DMS 273 treated with DMSO at 0.1 percent for 48 hours (cell line): ENCODE data around the gene ZNF358.

Source experiments
- DNase-seq: peaks from one replicate; lab custom pipeline; 2025; lab: John Stamatoyannopoulos, UW

ZNF358 gene

DNA sequence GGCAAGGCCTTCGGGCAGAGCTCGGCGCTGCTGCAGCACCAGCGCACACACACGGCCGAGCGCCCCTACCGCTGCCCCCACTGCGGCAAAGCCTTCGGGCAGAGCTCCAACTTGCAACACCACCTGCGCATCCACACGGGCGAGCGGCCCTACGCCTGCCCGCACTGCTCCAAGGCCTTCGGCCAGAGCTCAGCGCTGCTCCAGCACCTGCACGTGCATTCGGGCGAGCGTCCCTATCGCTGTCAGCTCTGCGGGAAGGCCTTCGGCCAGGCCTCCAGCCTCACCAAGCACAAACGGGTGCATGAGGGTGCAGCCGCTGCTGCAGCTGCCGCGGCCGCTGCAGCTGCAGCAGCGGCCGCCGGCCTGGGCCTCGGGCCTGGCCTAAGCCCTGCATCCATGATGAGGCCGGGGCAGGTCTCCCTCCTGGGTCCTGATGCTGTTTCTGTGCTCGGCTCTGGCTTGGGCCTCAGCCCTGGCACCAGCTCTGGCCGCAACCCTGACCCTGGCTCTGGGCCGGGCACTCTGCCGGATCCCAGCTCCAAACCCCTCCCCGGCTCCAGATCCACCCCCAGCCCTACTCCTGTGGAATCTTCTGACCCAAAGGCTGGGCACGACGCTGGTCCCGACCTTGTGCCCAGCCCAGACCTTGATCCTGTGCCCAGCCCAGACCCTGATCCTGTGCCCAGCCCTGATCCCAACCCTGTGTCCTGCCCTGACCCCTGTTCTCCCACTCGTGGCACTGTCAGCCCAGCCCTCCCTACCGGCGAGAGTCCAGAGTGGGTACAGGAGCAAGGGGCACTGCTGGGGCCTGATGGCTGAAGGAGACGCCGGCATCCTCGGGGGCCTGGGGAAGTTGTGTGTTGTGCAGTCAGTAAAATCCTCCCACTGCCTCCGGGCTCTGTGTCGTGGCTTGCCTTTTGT lies 4.5 kb downstream of the ZNF358 start:
- no peak for DNase-seq

GRCh38 chr19:7521551-7522071 lies 5.7 kb downstream of the ZNF358 start:
- DNase-seq, result no peak

DNA sequence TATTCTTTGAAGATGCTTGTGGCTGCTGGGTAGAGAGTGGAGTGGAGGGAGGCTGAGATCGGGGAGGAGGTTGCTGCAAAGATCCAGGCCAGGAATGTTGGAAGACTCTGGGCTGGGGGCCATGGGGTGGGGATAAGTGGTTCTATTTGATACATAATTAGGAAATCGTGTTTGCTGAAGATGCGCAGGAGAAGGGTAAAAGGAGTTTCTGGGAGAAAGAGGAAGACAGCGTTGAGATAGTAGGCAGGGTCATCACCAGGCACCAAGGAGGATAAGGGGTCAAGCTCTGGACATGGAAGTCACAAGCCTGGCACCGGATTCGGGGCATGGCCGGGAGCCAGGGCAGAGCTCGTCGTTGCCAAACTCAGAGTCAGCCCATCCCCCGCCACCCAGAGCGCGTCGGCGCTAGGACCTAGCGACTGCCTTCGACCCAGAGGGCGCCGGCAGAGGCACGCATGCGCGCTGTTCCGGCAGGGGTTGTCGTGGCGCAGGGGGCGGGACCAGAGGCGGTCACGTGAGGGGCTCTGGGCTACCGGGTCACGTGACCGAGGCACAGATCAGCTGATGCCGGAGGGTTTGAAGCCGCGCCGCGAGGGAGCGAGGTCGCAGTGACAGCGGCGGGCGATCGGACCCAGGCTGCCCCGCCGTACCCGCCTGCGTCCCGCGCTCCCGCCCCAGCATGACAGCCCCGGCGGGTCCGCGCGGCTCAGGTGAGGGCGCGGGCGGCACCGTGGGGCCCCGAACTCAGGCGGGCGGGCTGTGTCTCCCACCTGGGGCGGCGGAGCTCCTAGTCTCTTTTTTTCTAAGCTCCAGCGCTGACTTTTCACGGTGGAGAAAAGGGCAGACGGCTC lies 6.4 kb downstream of the ZNF358 start, which contains the start of gene MCOLN1:
Gene MCOLN1 (plus strand): TSS at position 553 of the 851 bp plus-strand sequence. CDS start 127 bp downstream, at position 680.
- DNase-seq, result peak; percentile 86

DNA sequence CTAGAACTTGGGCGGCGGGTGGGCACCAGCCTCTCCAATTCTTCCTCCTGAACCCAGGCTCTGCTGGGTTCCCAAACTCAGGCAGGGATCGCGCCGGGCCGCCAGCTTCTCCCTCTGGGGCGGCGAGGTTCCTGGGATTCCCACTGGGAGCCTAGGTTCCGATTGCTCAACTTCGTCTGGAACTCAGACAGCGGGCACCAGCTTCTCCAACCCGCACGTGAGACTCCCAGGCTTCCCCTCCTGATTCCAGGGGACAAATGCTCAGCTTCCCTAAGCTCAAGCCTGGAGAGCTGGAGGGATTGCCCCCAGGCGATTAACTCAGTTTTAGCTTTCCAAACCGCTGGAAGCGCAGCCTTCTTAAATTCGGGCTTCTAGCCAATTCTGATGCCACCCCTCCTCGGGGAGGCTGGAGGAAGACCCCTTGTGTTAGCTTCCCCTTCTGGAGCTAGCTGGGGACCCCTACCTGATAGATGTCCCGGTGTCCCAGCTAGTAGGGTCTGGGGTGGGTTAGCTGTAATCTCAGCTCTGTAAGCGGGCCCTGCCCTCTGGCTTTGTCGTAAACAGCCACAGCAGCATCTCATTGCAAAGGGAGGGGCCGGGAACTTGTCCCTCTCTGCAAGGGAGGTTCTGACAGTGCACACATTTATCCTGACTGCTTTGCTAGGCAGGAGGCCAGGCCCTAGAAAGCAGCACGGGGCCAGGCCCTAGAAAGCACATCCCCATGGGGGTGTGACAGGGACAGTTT lies 7.2 kb downstream of the ZNF358 start:
- no peak for DNase-seq

- DNase-seq, result no peak
Measured at GRCh38 chr19:7524523-7524922, 8.6 kb downstream of the ZNF358 start.

- DNase-seq, result no peak
Measured at GRCh38 chr19:7524992-7525739, 9.3 kb downstream of the ZNF358 start.

- no peak for DNase-seq
Measured at GRCh38 chr19:7526059-7526929, 10.4 kb downstream of the ZNF358 start.

GRCh38 chr19:7527516-7528191 lies 11.8 kb downstream of the ZNF358 start:
- no peak for DNase-seq

DNA sequence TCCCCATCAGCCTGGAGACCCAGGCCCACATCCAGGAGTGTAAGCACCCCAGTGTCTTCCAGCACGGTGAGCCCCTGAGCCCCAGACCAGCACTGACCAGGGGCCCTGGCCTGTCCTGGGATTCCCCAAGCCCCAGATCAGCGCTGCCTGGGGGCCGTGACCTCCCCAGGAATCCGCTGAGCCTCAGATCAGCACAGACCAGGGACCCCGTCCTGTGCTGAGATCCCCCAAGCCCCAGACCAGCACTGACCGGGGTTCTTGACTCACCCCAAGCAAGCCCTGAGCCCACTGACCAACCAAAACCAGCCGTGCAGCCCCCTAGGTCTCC lies 12.3 kb downstream of the ZNF358 start:
- DNase-seq, result no peak

- no peak for DNase-seq
Measured at GRCh38 chr19:7528522-7529245, 12.8 kb downstream of the ZNF358 start.

GRCh38 chr19:7529246-7529600 lies 13.3 kb downstream of the ZNF358 start:
- DNase-seq, result no peak

GRCh38 chr19:7529610-7530490 lies 13.9 kb downstream of the ZNF358 start:
- DNase-seq, result no peak

GRCh38 chr19:7533281-7533885 lies 17.5 kb downstream of the ZNF358 start:
- no peak for DNase-seq

GRCh38 chr19:7533925-7534480 lies 18.1 kb downstream of the ZNF358 start:
- DNase-seq, result peak; percentile 40

GRCh38 chr19:7534531-7535046 lies 18.7 kb downstream of the ZNF358 start:
- DNase-seq, result no peak

- peak; percentile 76 for DNase-seq
Measured at GRCh38 chr19:7535047-7535997, 19.4 kb downstream of the ZNF358 start, which contains the start of gene PNPLA6. Gene PNPLA6, plus strand, starts transcription at chr19:7535717. Its CDS starts 72 bp downstream, at chr19:7535789.
